HG02571 (cell line): Measurements from ENCODE around the gene DDT.
A peak's percentile ranks its signal among the peaks of the same experiment; 100 is the strongest.
"Not testable (repeated sequence)": the region's sequence is repeated elsewhere in the genome, so short reads cannot be mapped to it uniquely, and the experiment has no call there.

Source experiments
- ATAC-seq: cut with Tn5 transposase; IDR thresholded peaks from one replicate; pipeline ENCODE4 v1.9.1; 2021; ENCODE audit warnings: mild to moderate bottlenecking, moderate library complexity; ENCODE audit not compliant: unreplicated experiment

The DDT gene

GRCh38 chr22:23974345-23974744 lies at the start of gene DDT:
Gene DDT (minus strand): TSS chr22:23974441. CDS start chr22:23974414, 27 bp downstream.
- ATAC-seq: peak; percentile 86

- no peak for ATAC-seq
These were observed 49.1 kb upstream of the DDT start for GRCh38 chr22:24023204-24023789.

DNA sequence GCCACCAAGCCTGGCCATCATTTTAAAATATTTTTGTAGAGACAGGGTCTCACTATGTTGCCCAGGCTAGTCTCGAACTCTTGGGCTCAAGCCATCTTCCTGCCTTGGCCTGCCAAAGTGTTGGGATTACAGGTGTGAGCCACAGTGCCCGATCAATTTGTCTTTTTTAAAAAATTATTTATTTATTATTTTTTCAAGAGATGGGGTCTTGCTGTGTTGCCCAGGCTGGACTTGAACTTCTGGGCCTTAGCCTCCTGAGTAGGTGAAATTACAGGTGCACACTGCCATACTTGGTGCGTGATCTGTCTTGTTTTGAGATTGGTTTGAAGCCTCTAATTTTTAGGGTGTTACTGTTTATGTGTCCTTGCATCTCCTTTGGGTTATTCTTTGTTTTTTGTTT lies 47.1 kb upstream of the DDT start:
- ATAC-seq: no peak

- ATAC-seq: no peak
These were observed 41.9 kb upstream of the DDT start for GRCh38 chr22:24016156-24016555.

GRCh38 chr22:24011735-24012068 lies 37.5 kb upstream of the DDT start:
- ATAC-seq: no peak

GRCh38 chr22:24010018-24010391 lies 35.8 kb upstream of the DDT start:
- ATAC-seq: no peak

DNA sequence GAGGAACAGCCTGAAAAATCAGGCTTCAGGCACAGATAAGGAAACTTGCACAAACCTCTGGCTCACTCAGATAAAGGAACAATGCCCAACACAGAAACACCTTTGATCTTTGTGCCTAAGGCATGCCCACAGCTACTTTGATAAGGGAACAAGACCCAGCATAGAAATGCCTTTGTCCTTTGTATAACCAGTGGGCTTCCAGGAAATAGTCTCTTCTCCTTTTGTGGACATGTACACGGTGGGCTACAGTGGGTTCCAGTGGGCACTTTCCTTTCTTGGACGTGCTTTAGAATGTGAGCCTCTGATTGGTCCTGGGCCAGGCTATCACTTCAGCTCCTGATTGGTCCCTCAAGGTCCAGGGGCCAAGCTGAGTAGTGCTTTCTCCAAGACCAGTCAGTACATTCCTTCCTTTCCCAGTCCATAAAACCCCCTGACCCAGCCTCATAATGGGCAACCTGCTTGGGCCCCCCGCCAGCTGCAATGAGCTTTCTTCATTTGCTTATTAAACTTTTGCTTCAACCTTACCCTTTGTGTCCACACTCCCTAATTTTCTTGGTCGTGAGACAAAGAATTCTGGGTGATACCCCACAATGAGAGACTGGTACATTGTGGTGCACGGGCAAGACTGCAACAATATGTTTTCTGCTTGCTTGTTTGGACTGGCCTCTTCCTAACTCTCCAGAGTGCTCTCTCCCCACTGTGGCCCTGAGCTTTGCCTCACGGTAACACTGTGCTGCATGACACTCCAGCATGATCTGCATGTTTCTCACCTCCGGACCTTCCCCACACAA lies 35.2 kb upstream of the DDT start:
- no peak for ATAC-seq

GRCh38 chr22:24008381-24009226 lies 34.4 kb upstream of the DDT start:
- ATAC-seq: no peak

DNA sequence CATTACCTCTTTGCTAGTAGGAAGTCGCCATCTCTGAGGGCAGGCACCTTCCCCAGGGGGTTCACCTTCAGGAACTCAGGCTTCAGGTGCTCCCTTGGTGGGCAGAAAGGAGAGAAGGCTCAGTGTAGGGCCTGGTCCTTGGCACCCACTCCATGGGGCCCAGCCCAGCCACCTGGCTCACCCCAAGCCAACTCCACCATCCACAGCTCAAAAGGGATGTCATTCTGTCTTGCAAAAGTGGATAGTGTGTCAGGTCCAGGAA lies 33.7 kb upstream of the DDT start:
- no peak for ATAC-seq

- ATAC-seq: no peak
These were observed 33.2 kb upstream of the DDT start for GRCh38 chr22:24007253-24008021.

- ATAC-seq: no peak
These were observed 32.6 kb upstream of the DDT start for GRCh38 chr22:24006914-24007214.

GRCh38 chr22:24006207-24006913 lies 32.1 kb upstream of the DDT start:
- no peak for ATAC-seq

DNA sequence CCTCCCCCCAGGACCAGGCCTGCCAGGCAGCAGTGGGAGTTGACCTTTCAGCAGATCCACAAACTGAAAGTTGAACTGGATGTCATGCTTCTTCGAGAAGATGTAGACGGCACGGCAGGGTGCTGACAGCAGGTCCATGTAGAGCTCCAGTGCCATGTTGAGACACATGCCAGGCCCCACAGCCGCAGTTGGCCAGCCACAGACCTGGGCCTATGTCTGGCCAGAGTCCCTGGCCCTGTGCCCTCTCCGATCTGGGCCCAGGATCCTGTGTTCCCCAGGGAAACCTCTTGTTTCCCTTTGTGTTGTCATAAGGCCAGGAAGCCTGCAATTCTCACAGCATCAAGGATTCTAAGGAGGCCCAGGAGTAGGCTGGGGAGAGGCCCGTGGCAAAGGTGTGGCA lies 31.0 kb upstream of the DDT start, which contains the start of gene GSTT4:
Gene GSTT4 (minus strand): TSS at position 253 of the 400 bp plus-strand sequence. CDS start 97 bp downstream, at position 156.
- no peak for ATAC-seq

- ATAC-seq: no peak
These were observed 29.6 kb upstream of the DDT start for GRCh38 chr22:24003887-24004286.

- ATAC-seq: no peak
These were observed 28.6 kb upstream of the DDT start for GRCh38 chr22:24002851-24003250.

DNA sequence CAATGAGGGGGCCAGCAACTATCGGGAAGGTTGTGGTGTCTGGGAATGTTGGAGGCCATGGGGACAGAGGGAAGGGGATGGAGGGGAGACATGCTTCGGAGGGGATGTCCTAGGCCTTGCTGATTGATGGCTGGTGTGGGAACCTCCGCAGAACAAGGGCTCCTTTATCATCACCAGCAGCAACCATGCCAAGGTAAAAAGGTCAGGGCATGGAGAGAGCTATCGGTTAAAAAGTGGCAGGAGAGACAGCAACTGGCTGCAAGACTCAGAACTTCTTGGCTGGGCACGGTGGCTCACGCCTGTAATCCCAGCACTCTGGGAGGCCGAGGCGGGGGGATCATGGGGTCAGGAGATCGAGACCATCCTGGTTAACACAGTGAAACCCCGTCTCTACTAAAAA lies 28.0 kb upstream of the DDT start:
- no peak for ATAC-seq

DNA sequence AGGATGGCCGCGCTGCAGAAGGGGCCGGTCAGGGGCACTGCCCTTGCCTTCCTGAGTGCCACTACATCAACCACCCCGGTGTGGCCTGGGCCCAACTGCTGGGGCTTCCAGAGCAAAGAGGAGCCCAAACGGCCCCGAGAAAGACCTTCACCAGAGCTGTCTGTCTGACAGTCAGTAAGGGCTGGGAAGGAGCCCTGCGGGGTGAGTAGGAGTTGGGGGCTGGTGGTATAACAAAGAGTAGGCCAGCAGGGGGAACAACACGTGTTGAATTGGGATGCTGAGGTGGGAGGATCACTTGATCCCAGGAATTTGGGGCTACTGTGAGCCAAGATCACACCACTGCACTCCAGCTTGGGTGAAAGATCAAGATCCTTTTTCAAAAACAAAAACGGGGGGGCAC lies 27.1 kb upstream of the DDT start:
- ATAC-seq: no peak

GRCh38 chr22:23999779-24000178 lies 25.5 kb upstream of the DDT start:
- ATAC-seq: not testable (repeated sequence)

- no peak for ATAC-seq
These were observed 22.9 kb upstream of the DDT start for GRCh38 chr22:23997092-23997491.

GRCh38 chr22:23993581-23994177 lies 19.4 kb upstream of the DDT start:
- not testable (repeated sequence) for ATAC-seq
